Measurements from ENCODE around the gene LENG1.
A peak's percentile ranks its signal among the peaks of the same experiment; 100 is the strongest.
"Not testable (repeated sequence)": the region's sequence is repeated elsewhere in the genome, so short reads cannot be mapped to it uniquely, and the experiment has no call there.

Gene LENG1

DNA sequence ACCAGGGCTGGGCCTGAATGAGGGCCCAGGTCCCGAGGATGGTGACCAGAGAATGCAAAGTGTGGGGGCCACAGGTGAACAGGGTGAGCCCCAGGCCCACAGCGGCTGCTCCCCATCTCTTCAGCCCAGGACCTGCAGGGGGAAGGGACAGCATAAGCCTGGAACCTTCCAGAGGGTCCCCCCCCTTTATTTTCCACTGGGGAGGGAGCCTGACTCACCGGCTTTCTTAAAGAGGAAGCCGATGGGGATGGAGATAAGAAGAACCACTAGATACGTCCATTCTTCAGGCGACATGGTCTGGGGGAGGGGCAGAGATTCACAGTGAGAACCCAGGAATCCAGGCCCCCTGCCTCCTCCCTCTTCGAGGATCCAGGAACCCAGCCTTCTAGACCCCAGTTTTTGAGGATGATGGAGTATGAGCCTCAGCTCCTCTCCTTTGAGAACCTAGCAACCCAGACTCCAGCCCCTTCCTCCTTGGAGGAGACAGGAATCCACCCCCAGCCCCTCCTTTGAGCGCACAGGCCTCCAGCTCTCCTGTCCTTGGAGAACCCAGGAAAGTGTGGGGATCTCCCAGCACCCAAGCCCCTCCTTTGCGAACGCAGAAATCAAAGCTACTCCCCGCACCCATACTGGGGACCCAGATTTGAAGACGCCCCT, 28.8 kb upstream of the LENG1 start:
- H3K4me3 ChIP-seq (ENCODE audit: low read depth, low read length), result peak overlapping the region; percentile 74
- TF ChIP-seq, protein P1, sequence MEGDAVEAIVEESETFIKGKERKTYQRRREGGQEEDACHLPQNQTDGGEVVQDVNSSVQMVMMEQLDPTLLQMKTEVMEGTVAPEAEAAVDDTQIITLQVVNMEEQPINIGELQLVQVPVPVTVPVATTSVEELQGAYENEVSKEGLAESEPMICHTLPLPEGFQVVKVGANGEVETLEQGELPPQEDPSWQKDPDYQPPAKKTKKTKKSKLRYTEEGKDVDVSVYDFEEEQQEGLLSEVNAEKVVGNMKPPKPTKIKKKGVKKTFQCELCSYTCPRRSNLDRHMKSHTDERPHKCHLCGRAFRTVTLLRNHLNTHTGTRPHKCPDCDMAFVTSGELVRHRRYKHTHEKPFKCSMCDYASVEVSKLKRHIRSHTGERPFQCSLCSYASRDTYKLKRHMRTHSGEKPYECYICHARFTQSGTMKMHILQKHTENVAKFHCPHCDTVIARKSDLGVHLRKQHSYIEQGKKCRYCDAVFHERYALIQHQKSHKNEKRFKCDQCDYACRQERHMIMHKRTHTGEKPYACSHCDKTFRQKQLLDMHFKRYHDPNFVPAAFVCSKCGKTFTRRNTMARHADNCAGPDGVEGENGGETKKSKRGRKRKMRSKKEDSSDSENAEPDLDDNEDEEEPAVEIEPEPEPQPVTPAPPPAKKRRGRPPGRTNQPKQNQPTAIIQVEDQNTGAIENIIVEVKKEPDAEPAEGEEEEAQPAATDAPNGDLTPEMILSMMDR (IDR thresholded peaks at IDR 0.05; ENCODE audit: borderline replicate concordance, insufficient read depth, low read depth, low read length), result no peak

DNA sequence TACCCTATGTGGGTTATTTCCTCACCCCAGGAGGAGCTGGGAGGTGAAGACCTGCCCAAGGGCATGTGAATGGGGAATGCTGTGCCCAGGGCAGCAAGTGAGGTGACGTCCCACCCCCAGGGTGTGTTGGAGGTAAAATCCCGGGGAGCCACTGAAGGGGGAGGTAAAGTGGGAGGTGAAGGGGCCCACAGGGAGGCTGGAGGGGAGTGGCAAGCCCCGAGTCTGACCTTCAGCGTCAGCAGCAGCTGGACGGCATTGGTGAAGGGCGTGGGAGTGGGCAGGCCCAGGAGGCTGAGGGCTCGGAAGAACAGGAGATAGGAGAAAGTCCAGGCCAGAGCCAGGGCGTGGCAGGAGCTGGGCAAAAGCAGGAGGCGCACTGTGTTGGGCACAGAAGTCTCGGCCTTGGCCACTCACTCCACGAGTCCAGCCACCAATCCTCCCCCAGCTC, 27.4 kb upstream of the LENG1 start:
- no peak overlapping the region for H3K4me3 ChIP-seq (ENCODE audit: low read depth, low read length)
- TF ChIP-seq, protein P1 (IDR thresholded peaks at IDR 0.05; ENCODE audit: borderline replicate concordance, insufficient read depth, low read depth, low read length), result no peak

DNA sequence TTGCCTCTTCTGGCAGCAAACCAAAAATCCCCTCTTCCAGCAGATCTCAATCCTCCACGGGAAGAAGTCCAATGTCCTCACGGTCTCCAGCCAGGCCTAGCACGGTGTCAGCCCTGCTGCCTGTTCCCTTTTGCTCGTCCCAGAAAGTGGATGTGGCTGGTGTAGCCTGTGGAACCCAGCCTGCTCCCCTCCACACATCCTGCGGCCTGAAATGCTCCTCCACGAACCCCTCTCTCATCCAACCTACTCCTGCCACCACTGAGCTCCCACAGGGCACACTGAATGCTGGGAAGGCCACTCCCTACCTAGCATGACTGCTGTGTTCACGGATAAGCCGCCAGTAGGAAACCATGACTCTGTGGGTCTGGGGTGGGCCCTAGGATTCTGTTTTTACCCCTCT, 26.8 kb upstream of the LENG1 start:
- TF ChIP-seq, protein P1 (IDR thresholded peaks at IDR 0.05; ENCODE audit: borderline replicate concordance, insufficient read depth, low read depth, low read length), result no peak
- H3K4me3 ChIP-seq (ENCODE audit: low read depth, low read length), result no peak overlapping the region

GRCh38 chr19:54183431-54183830, 23.9 kb upstream of the LENG1 start:
- H3K4me3 ChIP-seq (ENCODE audit: low read depth, low read length), result no peak overlapping the region
- TF ChIP-seq, protein P1 (IDR thresholded peaks at IDR 0.05; ENCODE audit: borderline replicate concordance, insufficient read depth, low read depth, low read length), result no peak

DNA sequence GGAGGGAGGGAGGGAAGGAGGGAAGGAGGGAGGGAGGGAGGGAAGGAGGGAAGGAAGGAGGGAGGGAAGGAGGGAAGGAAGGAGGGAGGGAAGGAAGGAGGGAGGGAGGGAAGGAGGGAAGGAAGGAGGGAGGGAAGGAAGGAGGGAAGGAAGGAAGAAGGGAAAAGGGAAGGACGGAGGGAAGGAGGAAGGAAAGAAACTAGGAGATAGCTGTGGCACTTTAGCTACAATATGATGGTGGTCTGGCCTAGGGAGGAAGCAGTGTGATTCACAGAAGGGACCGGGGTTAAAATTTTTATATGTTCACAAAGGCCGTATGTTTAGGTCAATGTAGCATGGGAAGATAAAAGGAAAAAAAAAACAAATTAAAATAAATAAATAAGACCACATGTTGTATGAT, 22.4 kb upstream of the LENG1 start:
- H3K4me3 ChIP-seq (ENCODE audit: low read depth, low read length), result not testable (repeated sequence)

DNA sequence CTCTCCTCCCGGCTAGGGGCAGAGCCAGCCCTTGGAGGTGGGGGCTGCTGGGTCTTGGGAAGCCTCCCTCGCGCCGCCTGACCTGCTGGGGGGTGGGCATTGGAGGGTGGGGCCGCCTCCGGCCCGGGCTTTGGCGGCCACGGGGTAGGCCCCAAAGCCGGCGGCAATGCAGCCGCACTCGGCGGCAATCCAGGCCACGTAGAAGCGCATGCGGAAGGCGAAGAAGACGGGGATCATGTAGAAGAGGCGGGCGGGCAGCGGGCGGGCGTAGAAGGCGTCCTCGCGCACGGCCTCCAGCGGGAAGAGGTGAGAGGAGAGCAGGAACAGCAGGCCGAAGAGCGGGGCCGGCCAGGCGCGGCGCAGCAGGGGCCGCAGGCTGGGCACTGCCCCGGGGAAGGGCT, 21.2 kb upstream of the LENG1 start:
- H3K4me3 ChIP-seq (ENCODE audit: low read depth, low read length), result no peak overlapping the region
- TF ChIP-seq, protein P1 (IDR thresholded peaks at IDR 0.05; ENCODE audit: borderline replicate concordance, insufficient read depth, low read depth, low read length), result no peak

DNA sequence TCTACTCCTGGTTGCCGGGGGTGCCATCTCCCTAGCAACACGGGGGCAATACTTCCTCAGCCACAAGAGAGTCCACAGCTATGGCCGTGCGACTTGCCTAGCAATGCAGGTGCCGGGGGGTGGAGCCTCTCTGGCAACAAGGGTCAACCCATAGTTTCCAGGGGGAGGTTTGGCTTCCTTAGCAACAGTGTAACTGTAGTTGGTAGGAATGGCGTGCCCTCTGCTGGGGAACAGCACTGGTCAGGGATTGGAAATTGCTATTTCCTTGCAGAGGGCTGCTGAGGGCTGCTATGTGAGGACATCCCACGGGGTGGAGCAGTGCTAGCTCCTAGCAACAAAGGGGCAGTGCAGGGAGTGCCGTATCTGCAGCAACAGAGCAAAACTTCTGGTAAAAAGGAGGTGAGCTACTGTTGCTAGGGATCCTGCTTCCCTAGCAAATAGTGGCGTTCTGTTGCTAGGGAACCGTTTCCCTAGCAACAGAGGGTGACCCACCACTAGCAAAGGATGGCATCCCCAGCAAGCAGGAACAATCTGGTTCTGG, 20.5 kb upstream of the LENG1 start:
- H3K4me3 ChIP-seq (ENCODE audit: low read depth, low read length), result no peak overlapping the region
- TF ChIP-seq, protein P1 (IDR thresholded peaks at IDR 0.05; ENCODE audit: borderline replicate concordance, insufficient read depth, low read depth, low read length), result no peak

Data from GM12875 (cell line).